A172 (cell line): ENCODE data around the gene DMRTC1. TPM values are rescaled to one million over a fixed set of nuclear protein-coding genes. Genes with fewer than 3 reads are reported as not detected.
"Not testable (repeated sequence)": the region's sequence is repeated elsewhere in the genome, so short reads cannot be mapped to it uniquely, and the experiment has no call there.

ENCODE experiments used
- DNase-seq: peaks from one replicate; pipeline ENCODE4 v3.0.0-alpha.2; 2015; ENCODE audit warnings: low spot score
- total RNA-seq: library from RNA; depleted of rRNA; stranded (reverse); fragments of >200 nt; shearing (Covaris generic); gene quantifications from 2 replicates; pipeline ENCODE4 v1.2.3, GENCODE V29; 2014; rRNA removed

Gene DMRTC1, protein sequence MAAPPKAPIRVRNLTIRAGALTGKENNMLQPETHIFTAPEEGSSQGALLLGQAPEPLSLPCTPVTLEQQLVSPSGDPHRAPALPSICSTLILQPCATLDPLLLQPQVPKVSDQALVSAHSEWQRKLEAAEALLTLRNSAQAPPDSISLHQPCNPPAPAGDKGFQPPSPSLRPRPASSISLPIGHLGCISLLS
- not detected in 2 replicates for total RNA-seq

DNA sequence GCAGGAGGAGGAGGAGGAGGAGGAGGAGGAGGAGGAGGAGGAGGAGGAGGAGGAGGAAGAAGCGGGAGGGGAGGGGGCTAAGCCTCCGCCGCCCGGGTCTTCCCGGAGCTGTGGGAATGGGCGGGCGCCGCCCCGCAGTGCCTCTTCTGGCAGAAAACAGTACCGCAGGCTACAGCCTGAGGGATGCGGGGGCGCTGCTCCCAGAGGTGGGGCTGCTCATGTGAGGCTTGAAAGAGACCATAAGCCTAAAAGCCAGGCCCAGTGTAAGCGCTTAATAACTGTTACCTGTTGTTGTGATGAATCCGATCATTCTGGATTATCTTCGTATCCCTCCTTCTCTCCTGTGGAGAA, at the start of gene DMRTC1:
Gene DMRTC1, minus strand, starts transcription at position 19 of the 351 bp plus-strand sequence. CDS start 68,143 bp downstream, outside the sequence.
- not testable (repeated sequence) for DNase-seq

DNA sequence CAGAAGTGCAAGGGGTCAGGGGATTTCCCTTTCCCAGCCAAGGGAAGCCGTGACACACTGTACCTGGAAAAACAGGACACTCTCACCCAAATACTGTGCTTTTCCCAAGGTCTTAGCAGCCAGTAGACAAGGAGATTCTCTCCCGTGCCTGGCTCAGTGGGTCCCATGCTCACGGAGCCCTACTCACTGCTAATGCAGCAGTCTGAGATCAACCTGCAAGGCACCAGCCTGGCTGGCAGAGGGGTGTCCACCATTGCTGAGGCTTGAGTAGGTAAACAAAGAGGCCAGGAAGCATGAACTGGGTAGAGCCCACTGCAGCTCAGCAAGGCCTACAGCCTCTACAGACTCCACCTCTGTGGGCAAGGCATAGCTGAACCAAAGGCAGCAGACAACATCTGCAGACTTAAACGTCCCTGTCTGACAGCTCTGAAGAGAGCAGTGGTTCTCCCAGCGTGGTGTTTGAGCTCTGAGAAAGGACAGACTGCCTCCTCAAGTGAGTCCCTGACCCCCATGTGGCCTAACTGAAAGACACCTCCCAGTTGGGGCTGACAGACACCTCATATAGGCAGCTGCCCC, 37.3 kb upstream of the DMRTC1 start:
- DNase-seq = not testable (repeated sequence)

DNA sequence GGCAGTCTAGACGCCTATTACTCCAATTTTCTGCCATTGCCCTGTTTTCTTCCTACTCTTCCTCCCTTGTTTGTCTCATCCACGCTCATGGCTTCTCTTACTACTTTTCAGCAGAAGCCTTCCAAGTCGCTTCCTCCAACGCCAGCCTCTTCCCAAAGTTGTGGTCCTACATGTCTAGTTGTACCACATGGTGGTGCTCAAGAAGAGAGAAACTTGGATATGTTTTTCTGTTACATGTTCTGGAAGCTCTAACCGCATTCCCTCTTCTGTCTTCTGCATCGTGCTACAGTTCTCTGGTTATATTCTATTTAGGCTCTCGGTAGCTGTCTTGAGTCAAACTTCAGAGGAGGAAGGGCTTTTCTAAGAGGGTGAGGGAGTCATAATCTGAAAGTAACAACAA, 31.2 kb upstream of the DMRTC1 start:
- DNase-seq = not testable (repeated sequence)

DNA sequence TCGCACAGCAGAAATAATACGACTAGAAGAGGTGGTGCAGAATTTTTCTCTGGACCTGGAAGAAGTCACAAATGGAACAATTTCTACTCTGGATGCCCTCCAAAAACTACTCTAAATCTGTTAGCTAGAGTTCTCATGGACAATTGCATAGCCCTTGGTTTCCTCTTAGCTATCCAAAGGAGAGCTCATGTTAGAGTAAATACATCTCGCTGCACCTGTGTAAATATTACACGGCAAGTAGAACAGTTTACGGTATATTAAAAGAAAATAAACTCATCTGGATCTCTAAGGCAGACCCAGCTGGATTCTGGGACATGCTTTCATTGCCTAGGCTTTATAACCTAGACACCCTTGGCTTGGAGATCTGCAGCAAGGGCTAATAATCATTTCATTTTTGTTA, 28.2 kb upstream of the DMRTC1 start:
- DNase-seq = not testable (repeated sequence)

DNA sequence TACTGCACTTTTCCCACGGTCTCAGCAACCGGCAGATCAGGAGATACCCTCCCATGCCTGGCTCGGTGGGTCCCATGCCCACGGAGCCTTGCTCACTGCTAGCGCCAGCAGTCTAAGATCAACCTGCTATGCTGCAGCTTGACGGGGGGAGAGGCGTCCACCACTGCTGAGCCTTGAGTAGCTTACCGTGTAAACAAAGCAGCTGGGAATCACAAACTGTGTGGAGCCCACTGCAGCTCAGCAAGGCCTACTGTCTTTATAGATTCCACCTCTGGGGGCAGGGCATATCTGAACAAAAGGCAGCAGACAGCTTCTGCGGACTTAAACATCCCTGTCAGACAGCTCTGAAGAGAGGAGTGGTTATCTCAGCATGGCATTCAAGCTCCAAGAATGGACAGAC, 16.3 kb upstream of the DMRTC1 start:
- not testable (repeated sequence) for DNase-seq

DNA sequence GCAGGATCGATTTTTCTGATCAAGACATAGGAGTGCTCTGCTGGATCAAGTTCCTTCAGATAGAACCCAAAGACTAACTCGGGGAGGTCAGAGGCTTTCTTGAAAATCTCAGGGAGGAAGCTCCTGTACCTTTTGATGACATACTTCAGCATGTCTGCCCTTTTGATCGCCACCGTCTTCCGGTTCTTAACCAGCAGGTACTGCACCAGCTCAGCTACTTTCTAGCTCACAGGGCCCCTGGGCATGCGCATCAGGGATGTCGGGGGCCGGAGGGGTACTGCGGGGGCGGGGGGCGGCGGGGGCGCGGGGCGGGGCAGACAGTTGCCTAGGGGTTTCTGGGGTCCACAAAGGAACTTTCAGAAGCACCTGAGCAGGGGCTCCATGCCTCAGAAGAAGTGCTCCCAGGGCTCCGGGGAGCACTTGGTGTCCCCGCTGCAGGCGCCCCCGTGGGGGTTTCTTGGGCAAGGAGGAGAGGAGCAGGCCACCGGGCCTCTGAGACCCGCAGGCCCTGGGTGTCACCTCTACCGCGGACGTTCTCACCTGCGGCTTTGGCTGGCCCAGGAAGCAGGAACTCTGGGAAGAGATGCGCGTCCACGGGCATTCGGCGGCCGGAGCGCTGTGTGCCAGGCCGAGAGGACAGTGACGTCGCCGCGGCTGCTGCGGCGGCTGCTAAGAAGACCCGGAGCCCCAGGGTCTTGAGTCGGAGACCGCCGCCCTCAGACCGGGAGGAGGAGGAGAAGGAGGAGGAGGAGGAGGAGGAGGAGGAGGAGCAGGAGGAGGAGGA, 410 bp downstream of the DMRTC1 start:
- DNase-seq = not testable (repeated sequence)

DNA sequence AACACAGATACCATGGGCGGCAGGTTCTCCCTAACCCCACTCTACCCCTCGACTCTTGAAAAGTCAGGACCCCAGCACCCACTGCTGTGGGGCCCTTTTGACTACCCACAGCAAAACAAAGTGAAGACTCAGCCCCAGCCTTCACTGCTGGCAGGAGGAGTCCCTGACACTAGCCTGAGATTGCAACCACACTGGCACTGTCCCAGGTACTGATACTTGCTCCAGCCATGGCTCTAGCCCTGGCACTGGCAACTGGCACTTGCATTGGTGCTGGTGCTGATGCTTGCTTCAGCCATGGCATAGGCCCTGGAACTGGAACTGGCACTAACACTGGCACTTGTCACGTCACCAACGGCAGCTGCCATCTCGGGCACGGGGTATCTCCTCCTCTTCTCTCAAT, 1.4 kb downstream of the DMRTC1 start:
- not testable (repeated sequence) for DNase-seq

DNA sequence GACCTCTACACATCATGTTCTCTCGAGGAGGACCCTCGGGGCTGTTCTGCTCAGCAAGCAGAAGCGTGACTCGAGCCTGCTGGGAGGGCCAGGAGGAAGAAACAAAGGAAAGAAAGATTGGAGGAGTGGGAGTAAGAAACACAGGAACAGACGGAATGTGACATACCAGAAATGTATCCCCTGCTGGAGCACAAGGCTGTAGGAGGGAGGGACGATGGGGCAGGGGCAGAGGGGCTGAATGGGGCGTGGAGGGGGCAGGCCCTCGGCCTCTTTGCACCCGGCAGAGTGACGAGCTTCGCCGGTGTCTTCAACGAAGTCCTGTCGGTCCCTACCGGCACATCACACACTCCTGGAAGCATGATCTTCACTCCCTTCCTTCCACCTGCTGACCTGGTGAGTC, 5.7 kb downstream of the DMRTC1 start, which contains the start of gene FAM236A:
Gene FAM236A, plus strand, starts transcription at position 301 of the 400 bp plus-strand sequence. Its CDS starts 57 bp downstream, at position 358.
- not testable (repeated sequence) for DNase-seq

DNA sequence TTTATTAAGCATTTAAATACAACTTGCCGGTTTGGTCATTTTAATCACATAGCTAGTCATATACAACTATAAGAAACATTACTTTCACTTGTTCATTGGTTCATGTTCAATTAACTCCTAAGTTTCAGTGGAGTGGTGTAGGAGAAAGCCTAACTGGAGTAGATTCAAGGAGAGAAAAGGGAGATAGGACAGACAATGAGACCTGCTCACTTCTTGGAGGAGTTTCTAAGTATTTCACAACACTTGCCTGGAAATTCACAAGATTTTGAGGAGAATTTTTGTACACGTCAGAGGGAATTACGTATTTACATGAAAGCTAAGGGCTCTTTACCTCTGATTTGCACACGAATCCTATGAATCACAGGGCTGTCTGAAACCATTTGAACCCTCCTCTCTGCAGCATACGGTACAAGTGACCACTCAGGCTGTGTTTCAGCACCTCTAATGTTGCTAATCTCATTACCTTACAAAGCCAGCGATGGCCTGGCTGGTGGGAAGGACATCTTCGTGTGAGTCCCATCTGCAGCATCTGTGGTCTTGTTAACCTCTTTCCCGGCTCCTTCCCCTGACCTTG, 6.7 kb downstream of the DMRTC1 start:
- DNase-seq = not testable (repeated sequence)

DNA sequence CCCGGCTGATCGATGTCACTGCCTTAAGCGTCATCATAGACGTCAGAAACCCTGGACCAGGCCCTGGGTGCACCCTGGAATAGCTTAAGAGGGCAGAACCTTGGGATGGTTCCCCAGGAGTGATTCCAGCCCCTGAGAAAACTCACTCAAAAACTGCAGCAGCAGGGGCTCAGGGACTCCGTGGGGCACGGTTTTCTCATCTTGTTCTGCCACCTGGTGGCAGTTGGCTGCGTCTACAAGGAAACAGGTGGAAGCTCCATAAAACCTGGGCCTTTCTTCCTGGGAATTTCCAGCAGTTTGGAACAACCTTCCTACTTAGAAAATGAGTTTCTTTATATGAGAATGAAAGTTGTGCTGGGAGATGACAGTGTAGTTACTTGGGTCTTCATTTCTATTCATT, 7.2 kb downstream of the DMRTC1 start:
- DNase-seq = not testable (repeated sequence)

DNA sequence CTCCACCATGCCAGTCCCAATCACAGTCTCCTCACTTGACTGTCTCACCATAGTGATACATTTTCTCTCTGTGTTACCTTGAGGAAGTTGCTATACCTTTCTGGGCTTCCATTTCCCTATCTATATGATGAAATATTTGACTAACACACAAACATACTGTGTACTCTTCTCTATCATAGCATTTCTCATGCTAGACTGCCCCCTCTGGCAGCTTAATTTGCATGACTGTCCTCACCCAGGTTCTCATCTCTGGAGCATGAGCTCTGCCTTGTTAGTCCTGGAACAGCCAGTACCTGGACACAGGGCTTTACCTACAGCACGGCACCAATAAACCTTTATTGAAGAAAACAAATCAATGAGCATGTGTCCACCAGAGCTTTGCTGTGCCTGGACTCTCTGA, 11.4 kb downstream of the DMRTC1 start:
- DNase-seq = not testable (repeated sequence)

DNA sequence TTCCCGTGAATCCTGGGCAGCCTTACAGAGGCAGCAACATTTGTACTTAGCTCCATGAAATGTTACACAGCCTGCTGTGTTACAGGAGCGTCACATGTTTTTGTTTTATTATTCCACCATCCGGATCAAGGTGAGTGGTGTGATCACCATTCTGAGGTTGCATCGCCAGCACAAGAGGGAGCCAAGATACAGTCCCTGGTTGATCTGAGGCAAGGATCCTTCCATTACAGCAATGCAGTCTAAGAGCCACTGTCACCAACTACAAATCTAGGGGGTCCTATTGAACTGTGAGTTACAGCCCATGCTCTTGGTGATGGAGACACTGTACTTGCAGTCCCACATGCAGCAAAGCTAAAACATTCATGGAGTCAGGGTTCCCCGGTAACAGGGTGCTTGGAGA, 27.5 kb downstream of the DMRTC1 start:
- not testable (repeated sequence) for DNase-seq

DNA sequence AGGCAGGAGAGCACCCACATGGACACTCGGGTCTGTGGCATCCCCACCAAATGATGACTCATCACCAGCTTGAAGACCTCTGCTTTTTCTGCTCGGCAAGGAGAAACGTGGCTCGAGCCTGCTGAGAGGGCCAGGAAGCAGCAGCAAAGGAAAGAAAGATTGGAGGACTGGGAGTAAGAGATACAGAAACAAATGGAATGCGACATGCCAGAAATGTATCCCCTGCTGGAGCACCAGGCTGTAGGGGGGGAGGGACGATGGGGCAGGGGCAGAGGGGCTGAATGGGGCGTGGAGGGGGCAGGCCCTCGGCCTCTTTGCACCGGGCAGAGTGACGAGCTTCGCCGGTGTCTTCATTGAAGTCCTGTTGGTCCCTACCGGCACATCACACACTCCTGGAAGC, 31.3 kb downstream of the DMRTC1 start, which contains the start of gene FAM236C:
Gene FAM236C, plus strand, starts transcription at position 301 of the 400 bp plus-strand sequence. CDS start 100 bp downstream, outside the sequence.
- not testable (repeated sequence) for DNase-seq

DNA sequence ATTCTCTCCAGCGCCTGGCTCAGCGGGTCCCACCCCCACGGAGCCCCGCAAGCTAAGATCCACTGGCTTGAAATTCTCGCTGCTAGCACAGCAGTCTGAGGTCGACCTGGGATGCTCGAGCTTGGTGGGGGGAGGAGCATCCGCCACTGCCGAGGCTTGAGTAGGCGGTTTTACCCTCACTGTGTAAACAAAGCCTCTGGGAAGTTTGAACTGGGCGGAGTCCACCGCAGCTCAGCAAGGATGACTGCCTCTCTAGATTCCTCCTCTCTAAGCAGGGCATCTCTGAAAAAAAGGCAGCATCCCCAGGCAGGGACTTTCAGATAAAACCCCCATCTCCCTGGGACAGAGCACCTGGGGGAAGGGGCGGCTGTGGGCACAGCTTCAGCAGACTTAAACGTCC, 53.9 kb downstream of the DMRTC1 start:
- not testable (repeated sequence) for DNase-seq

DNA sequence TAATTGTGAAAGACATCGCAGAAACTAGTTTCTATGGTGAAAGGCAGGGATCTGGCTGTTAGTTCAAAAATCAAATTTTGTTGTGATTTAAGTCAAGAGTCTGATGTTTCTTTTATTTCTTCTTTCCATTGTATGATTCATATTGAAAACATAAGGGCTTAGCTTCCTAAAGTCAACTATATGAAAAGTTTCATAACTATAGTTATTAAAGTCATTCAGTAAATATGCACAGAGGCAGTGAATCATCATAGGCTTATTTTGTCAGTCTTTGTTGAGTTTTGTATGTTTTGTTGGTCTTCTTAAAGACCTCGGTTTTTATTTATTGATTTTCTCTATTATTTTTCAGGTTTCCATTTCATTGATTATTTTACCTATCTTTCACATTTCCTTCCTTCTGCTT, 60.7 kb downstream of the DMRTC1 start:
- DNase-seq = not testable (repeated sequence)

DNA sequence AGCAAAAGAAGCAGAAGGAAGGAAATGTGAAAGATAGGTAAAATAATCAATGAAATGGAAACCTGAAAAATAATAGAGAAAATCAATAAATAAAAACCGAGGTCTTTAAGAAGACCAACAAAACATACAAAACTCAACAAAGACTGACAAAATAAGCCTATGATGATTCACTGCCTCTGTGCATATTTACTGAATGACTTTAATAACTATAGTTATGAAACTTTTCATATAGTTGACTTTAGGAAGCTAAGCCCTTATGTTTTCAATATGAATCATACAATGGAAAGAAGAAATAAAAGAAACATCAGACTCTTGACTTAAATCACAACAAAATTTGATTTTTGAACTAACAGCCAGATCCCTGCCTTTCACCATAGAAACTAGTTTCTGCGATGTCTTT, 106.1 kb downstream of the DMRTC1 start:
- DNase-seq = not testable (repeated sequence)

DNA sequence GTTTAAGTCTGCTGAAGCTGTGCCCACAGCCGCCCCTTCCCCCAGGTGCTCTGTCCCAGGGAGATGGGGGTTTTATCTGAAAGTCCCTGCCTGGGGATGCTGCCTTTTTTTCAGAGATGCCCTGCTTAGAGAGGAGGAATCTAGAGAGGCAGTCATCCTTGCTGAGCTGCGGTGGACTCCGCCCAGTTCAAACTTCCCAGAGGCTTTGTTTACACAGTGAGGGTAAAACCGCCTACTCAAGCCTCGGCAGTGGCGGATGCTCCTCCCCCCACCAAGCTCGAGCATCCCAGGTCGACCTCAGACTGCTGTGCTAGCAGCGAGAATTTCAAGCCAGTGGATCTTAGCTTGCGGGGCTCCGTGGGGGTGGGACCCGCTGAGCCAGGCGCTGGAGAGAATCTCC, 112.9 kb downstream of the DMRTC1 start:
- DNase-seq = not testable (repeated sequence)

Other genes with a start within 250 kb of the DMRTC1 start
- 7.5 and 7.9 TPM in 2 replicates for gene PHKA1, start 229.5 kb downstream of the DMRTC1 start, total RNA-seq
- not detected in 2 replicates for gene DMRTC1B, start 166.9 kb downstream of the DMRTC1 start, total RNA-seq
- gene FAM236B, start 161.2 kb downstream of the DMRTC1 start, total RNA-seq = not detected in 2 replicates
- not detected in 2 replicates for gene FAM236D, start 135.6 kb downstream of the DMRTC1 start, total RNA-seq
- gene FAM236C, start 31.2 kb downstream of the DMRTC1 start, total RNA-seq = not detected in 2 replicates
- gene FAM236A, start 5.6 kb downstream of the DMRTC1 start, total RNA-seq = not detected in 2 replicates
- not detected in 2 replicates for gene PABPC1L2B, start 59.1 kb upstream of the DMRTC1 start, total RNA-seq
- not detected in 2 replicates for gene PABPC1L2A, start 135.7 kb upstream of the DMRTC1 start, total RNA-seq